ENCODE results near the gene LGI4.

Gene LGI4

DNA sequence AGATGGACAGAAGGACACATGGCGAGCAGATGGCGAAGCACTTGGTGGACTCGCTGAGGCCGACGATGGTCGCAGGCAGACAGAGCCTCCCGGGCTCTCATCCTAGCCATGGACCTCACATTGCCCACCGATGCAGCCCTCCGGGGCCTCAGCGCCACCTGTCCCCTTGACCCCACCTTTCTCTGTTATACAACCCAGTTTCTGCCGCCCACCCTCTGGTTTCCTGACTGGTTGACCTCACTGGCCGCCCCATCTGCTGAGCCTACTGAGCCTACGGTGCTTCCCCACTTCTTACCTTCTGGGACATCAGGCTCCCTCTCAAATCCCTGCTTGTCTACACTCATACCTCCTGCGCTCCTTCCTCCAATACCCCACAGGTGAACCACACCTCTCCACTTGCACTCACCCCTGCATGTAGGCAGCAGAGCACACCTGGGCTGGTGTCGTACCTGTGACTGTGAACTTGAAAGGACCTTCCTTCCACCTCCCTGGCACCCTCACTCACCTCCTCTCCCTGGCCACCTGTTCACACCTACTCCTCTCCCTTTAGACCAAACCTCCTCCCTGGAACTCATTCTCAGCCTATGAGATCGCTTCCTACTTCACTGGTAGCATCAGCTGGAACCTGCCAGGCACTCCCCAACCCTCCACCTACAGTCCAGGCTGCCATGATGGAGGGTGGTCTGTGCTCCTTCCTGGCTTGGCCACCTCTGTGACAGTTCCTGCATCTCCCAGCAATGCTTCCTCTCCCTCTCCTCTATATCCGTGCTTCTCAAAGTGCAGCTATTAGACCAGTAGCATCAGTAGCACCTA lies 57.2 kb downstream of the LGI4 start:
- no peak overlapping the region for H3K4me2 ChIP-seq (ENCODE audit: low read length)

GRCh38 chr19:35076657-35077056 lies 58.2 kb downstream of the LGI4 start:
- H3K36me3 ChIP-seq (ENCODE audit: control insufficient read depth, low read length): no peaks in the 10 kb centered on the region
- no peaks in the 10 kb centered on the region for H3K27me3 ChIP-seq (ENCODE audit: control insufficient read depth, low read length)
- no peaks in the 10 kb centered on the region for H3K9me2 ChIP-seq (replicated peaks; ENCODE audit: control insufficient read depth, low read length)
- no peaks in the 10 kb centered on the region for H4K20me1 ChIP-seq (ENCODE audit: control insufficient read depth, insufficient read depth, low read depth, low read length)
- no peak overlapping the region for H3K4me2 ChIP-seq (ENCODE audit: low read length)
- no peaks in the 10 kb centered on the region for H3F3A ChIP-seq (ENCODE audit: control insufficient read depth, insufficient read depth)
- no peak for TF ChIP-seq EZH2phosphoT487 (IDR thresholded peaks at IDR 0.05; ENCODE audit: borderline replicate concordance, low read length)
- TF ChIP-seq, protein P1, sequence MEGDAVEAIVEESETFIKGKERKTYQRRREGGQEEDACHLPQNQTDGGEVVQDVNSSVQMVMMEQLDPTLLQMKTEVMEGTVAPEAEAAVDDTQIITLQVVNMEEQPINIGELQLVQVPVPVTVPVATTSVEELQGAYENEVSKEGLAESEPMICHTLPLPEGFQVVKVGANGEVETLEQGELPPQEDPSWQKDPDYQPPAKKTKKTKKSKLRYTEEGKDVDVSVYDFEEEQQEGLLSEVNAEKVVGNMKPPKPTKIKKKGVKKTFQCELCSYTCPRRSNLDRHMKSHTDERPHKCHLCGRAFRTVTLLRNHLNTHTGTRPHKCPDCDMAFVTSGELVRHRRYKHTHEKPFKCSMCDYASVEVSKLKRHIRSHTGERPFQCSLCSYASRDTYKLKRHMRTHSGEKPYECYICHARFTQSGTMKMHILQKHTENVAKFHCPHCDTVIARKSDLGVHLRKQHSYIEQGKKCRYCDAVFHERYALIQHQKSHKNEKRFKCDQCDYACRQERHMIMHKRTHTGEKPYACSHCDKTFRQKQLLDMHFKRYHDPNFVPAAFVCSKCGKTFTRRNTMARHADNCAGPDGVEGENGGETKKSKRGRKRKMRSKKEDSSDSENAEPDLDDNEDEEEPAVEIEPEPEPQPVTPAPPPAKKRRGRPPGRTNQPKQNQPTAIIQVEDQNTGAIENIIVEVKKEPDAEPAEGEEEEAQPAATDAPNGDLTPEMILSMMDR (IDR thresholded peaks at IDR 0.05; ENCODE audit: low read depth, low read length, poor library complexity, severe bottlenecking): no peak
- no peaks in the 10 kb centered on the region for H3K79me2 ChIP-seq (ENCODE audit: control insufficient read depth, low read length)
- peaks cover 29% of the 10 kb centered on the region for H3K4me1 ChIP-seq (ENCODE audit: control insufficient read depth, low read length)
- H3K4me3 ChIP-seq (ENCODE audit: low read length): no peak overlapping the region
- no peak overlapping the region for H3K27ac ChIP-seq (ENCODE audit: low read depth, low read length)
- H3K9me3 ChIP-seq (ENCODE audit: control insufficient read depth, insufficient read depth, low read length): no peaks in the 10 kb centered on the region

More for the DNA sequence above, 57.2 kb downstream of the LGI4 start:
- H3K9me2 ChIP-seq (replicated peaks; ENCODE audit: control insufficient read depth, low read length): no peaks in the 10 kb centered on the region
- no peak overlapping the region for H3K27ac ChIP-seq (ENCODE audit: low read depth, low read length)
- H3K36me3 ChIP-seq (ENCODE audit: control insufficient read depth, low read length): no peaks in the 10 kb centered on the region
- no peaks in the 10 kb centered on the region for H3K9me3 ChIP-seq (ENCODE audit: control insufficient read depth, insufficient read depth, low read length)
- no peaks in the 10 kb centered on the region for H4K20me1 ChIP-seq (ENCODE audit: control insufficient read depth, insufficient read depth, low read depth, low read length)
- H3F3A ChIP-seq (ENCODE audit: control insufficient read depth, insufficient read depth): no peaks in the 10 kb centered on the region
- H3K27me3 ChIP-seq (ENCODE audit: control insufficient read depth, low read length): no peaks in the 10 kb centered on the region
- no peak for TF ChIP-seq EZH2phosphoT487 (IDR thresholded peaks at IDR 0.05; ENCODE audit: borderline replicate concordance, low read length)
- TF ChIP-seq, protein P1 (IDR thresholded peaks at IDR 0.05; ENCODE audit: low read depth, low read length, poor library complexity, severe bottlenecking): no peak
- peaks cover 36% of the 10 kb centered on the region for H3K4me1 ChIP-seq (ENCODE audit: control insufficient read depth, low read length)
- H3K79me2 ChIP-seq (ENCODE audit: control insufficient read depth, low read length): no peaks in the 10 kb centered on the region
- H3K4me3 ChIP-seq (ENCODE audit: low read length): no peak overlapping the region

- TF ChIP-seq EZH2phosphoT487 (IDR thresholded peaks at IDR 0.05; ENCODE audit: borderline replicate concordance, low read length): no peak
- TF ChIP-seq, protein P1 (IDR thresholded peaks at IDR 0.05; ENCODE audit: low read depth, low read length, poor library complexity, severe bottlenecking): no peak
Observed at GRCh38 chr19:35076026-35076370, 58.9 kb downstream of the LGI4 start.

More at GRCh38 chr19:35076026-35076370, 58.9 kb downstream of the LGI4 start:
- no peaks in the 10 kb centered on the region for H3K36me3 ChIP-seq (ENCODE audit: control insufficient read depth, low read length)
- H3K4me2 ChIP-seq (ENCODE audit: low read length): no peak overlapping the region
- no peaks in the 10 kb centered on the region for H3K9me2 ChIP-seq (replicated peaks; ENCODE audit: control insufficient read depth, low read length)
- no peak overlapping the region for H3K4me3 ChIP-seq (ENCODE audit: low read length)
- no peaks in the 10 kb centered on the region for H3K27me3 ChIP-seq (ENCODE audit: control insufficient read depth, low read length)
- no peaks in the 10 kb centered on the region for H3F3A ChIP-seq (ENCODE audit: control insufficient read depth, insufficient read depth)
- no peaks in the 10 kb centered on the region for H3K9me3 ChIP-seq (ENCODE audit: control insufficient read depth, insufficient read depth, low read length)
- H4K20me1 ChIP-seq (ENCODE audit: control insufficient read depth, insufficient read depth, low read depth, low read length): no peaks in the 10 kb centered on the region
- H3K4me1 ChIP-seq (ENCODE audit: control insufficient read depth, low read length): peaks cover 22% of the 10 kb centered on the region
- no peaks in the 10 kb centered on the region for H3K79me2 ChIP-seq (ENCODE audit: control insufficient read depth, low read length)
- no peak overlapping the region for H3K27ac ChIP-seq (ENCODE audit: low read depth, low read length)

All from DOHH2 (cell line).